BLaER1 treated with 17β-estradiol and CSF1 and Interleukin-3, amounts not matched to agents 10 nM and 100 nM (cell line): ENCODE data around the gene ARHGEF40.

Experiments used
- H3K27ac ChIP-seq, 11 experiments: shearing (Covaris generic); formaldehyde crosslinking; 2 replicates each; pipeline ENCODE4 v1.8.1; 2022
- H3K27me3 ChIP-seq, 11 experiments: shearing (Covaris generic); formaldehyde crosslinking; 2 replicates each; pipeline ENCODE4 v1.8.1; 2022
- H3K36me3 ChIP-seq, 11 experiments: shearing (Covaris generic); formaldehyde crosslinking; 2 replicates each; pipeline ENCODE4 v1.8.1; 2022
- H3K4me1 ChIP-seq, 10 experiments: shearing (Covaris generic); formaldehyde crosslinking; 2 replicates each; pipeline ENCODE4 v1.8.1; 2022
- H3K4me2 ChIP-seq, 11 experiments: shearing (Covaris generic); formaldehyde crosslinking; 2 replicates each; pipeline ENCODE4 v1.8.1; 2022
- H3K4me3 ChIP-seq, 10 experiments: shearing (Covaris generic); formaldehyde crosslinking; 2 replicates each; pipeline ENCODE4 v1.8.1; 2022
- H3K9ac ChIP-seq, 11 experiments: shearing (Covaris generic); formaldehyde crosslinking; 2 replicates each; pipeline ENCODE4 v1.8.1; 2022
- H3K9me3 ChIP-seq, 11 experiments: shearing (Covaris generic); formaldehyde crosslinking; replicated peaks in 1 of 11; 2 replicates each; pipeline ENCODE4 v1.8.1; 2022
- H4K20me1 ChIP-seq, 11 experiments: shearing (Covaris generic); formaldehyde crosslinking; 2 replicates each; pipeline ENCODE4 v1.8.1; 2022
- Cebpa-rat ChIP-seq, 11 experiments: shearing (Covaris generic); IDR thresholded peaks; 2 replicates each; pipeline ENCODE4 v1.8.1; 2022

The ARHGEF40 gene

GRCh38 chr14:21100931-21101330, 30.8 kb downstream of the ARHGEF40 start, which contains the start of gene TMEM253:
Gene TMEM253 (plus strand): TSS chr14:21101066. CDS start chr14:21101344, 278 bp downstream.
- peak within 1 kb of the TSS in 5 of 11 experiments; percentile 73 to 82 (median 81); a peak in 7 of 22 replicates for H3K9ac ChIP-seq
- H3K27ac ChIP-seq, result no peak within 1 kb of the TSS
- H3K36me3 ChIP-seq, result no peaks in the 10 kb centered on the region
- H4K20me1 ChIP-seq, result peaks cover 0 to 15% (median 0%) of the 10 kb centered on the region in 11 experiments; a peak in 4 of 22 replicates
- peak within 1 kb of the TSS; percentile 85 to 98 (median 89) for H3K4me2 ChIP-seq
- H3K9me3 ChIP-seq, result no peaks in the 10 kb centered on the region
- no peak for TF ChIP-seq Cebpa-rat (IDR thresholded peaks at IDR 0.05)
- no peaks in the 10 kb centered on the region for H3K27me3 ChIP-seq
- peaks cover 60 to 76% (median 67%) of the 10 kb centered on the region in 10 experiments for H3K4me1 ChIP-seq
- peak within 1 kb of the TSS in 2 of 10 experiments; percentile 70 to 75; a peak in 1 of 20 replicates for H3K4me3 ChIP-seq

GRCh38 chr14:21101802-21102413, 31.8 kb downstream of the ARHGEF40 start:
- TF ChIP-seq Cebpa-rat (IDR thresholded peaks at IDR 0.05), result no peak
- H3K9ac ChIP-seq, result no peak overlapping the region
- H3K9me3 ChIP-seq, result no peaks in the 10 kb centered on the region
- peaks cover 0 to 7% (median 0%) of the 10 kb centered on the region in 11 experiments; a peak in 3 of 22 replicates for H4K20me1 ChIP-seq
- H3K27me3 ChIP-seq, result no peaks in the 10 kb centered on the region
- peaks cover 50 to 75% (median 66%) of the 10 kb centered on the region in 10 experiments for H3K4me1 ChIP-seq
- H3K36me3 ChIP-seq, result no peaks in the 10 kb centered on the region
- no peak overlapping the region for H3K27ac ChIP-seq
- peak overlapping the region; percentile 78 to 97 (median 89); a peak in 14 of 22 replicates for H3K4me2 ChIP-seq
- H3K4me3 ChIP-seq, result no peak overlapping the region

- peak overlapping the region; percentile 94 to 99 (median 98); a peak in 19 of 22 replicates for H3K9ac ChIP-seq
- peak overlapping the region in 7 of 11 experiments; percentile 95 to 100 (median 98); a peak in 9 of 22 replicates for H3K27ac ChIP-seq
- H3K27me3 ChIP-seq, result no peaks in the 10 kb centered on the region
- H4K20me1 ChIP-seq, result no peaks in the 10 kb centered on the region
- H3K4me2 ChIP-seq, result peak overlapping the region; percentile 78 to 97 (median 89)
- H3K4me3 ChIP-seq, result peak overlapping the region; percentile 65 to 87 (median 80)
- H3K9me3 ChIP-seq, result no peaks in the 10 kb centered on the region
- H3K36me3 ChIP-seq, result no peaks in the 10 kb centered on the region
- no peak for TF ChIP-seq Cebpa-rat (IDR thresholded peaks at IDR 0.05)
- peaks cover 44 to 69% (median 59%) of the 10 kb centered on the region in 10 experiments for H3K4me1 ChIP-seq
Observed at GRCh38 chr14:21102521-21103410, 32.7 kb downstream of the ARHGEF40 start.

- Histone ChIP-seq H3K27ac (peak overlapping the region; percentile 95 to 100 (median 98)), H3K36me3 (no peaks in the 10 kb centered on the region), H3K4me3 (peak overlapping the region; percentile 65 to 87 (median 80)), H3K4me1 (peaks cover 44 to 69% (median 59%) of the 10 kb centered on the region in 10 experiments), H3K9me3 (no peaks in the 10 kb centered on the region), H3K4me2 (peak overlapping the region; percentile 78 to 97 (median 89)), H3K9ac (peak overlapping the region; percentile 94 to 99 (median 98)), H3K27me3 (no peaks in the 10 kb centered on the region), H4K20me1 (no peaks in the 10 kb centered on the region)
- TF ChIP-seq Cebpa-rat (IDR thresholded peaks at IDR 0.05), result no peak
Observed at GRCh38 chr14:21103411-21103709, 33.3 kb downstream of the ARHGEF40 start.

- no peak for TF ChIP-seq Cebpa-rat (IDR thresholded peaks at IDR 0.05)
- Histone ChIP-seq H3K9me3 (no peaks in the 10 kb centered on the region), H3K36me3 (no peaks in the 10 kb centered on the region), H3K27ac (peak overlapping the region; percentile 95 to 100 (median 98)), H3K4me3 (peak overlapping the region; percentile 65 to 87 (median 80)), H3K4me2 (peak overlapping the region; percentile 78 to 97 (median 89)), H3K4me1 (peaks cover 43 to 67% (median 57%) of the 10 kb centered on the region in 10 experiments), H3K27me3 (no peaks in the 10 kb centered on the region), H4K20me1 (no peaks in the 10 kb centered on the region), H3K9ac (peak overlapping the region; percentile 94 to 99 (median 98))
Observed at GRCh38 chr14:21103710-21104447, 33.8 kb downstream of the ARHGEF40 start.

- peaks cover 36 to 60% (median 51%) of the 10 kb centered on the region in 10 experiments for H3K4me1 ChIP-seq
Observed at GRCh38 chr14:21104448-21105060, 34.5 kb downstream of the ARHGEF40 start.

GRCh38 chr14:21105095-21105494, 35.0 kb downstream of the ARHGEF40 start:
- Histone ChIP-seq H3K9me3 (no peaks in the 10 kb centered on the region), H3K27me3 (no peaks in the 10 kb centered on the region), H3K4me3 (peak overlapping the region in 5 of 10 experiments; percentile 77 to 87 (median 80); a peak in 7 of 20 replicates), H3K4me1 (peaks cover 31 to 54% (median 46%) of the 10 kb centered on the region in 10 experiments), H3K27ac (peak overlapping the region in 8 of 11 experiments; percentile 95 to 100 (median 98); a peak in 10 of 22 replicates), H3K9ac (peak overlapping the region in 10 of 11 experiments; percentile 94 to 99 (median 98); a peak in 20 of 22 replicates), H3K4me2 (peak overlapping the region; percentile 78 to 97 (median 89)), H3K36me3 (no peaks in the 10 kb centered on the region), H4K20me1 (no peaks in the 10 kb centered on the region)
- TF ChIP-seq Cebpa-rat (IDR thresholded peaks at IDR 0.05), result no peak

More at GRCh38 chr14:21104448-21105060, 34.5 kb downstream of the ARHGEF40 start:
- H4K20me1 ChIP-seq, result no peaks in the 10 kb centered on the region
- no peak for TF ChIP-seq Cebpa-rat (IDR thresholded peaks at IDR 0.05)
- H3K4me3 ChIP-seq, result peak overlapping the region; percentile 65 to 87 (median 80)
- H3K4me2 ChIP-seq, result peak overlapping the region; percentile 78 to 97 (median 89)
- no peaks in the 10 kb centered on the region for H3K27me3 ChIP-seq
- H3K27ac ChIP-seq, result peak overlapping the region; percentile 95 to 100 (median 98)
- peak overlapping the region; percentile 94 to 99 (median 98) for H3K9ac ChIP-seq
- H3K36me3 ChIP-seq, result no peaks in the 10 kb centered on the region
- H3K9me3 ChIP-seq, result no peaks in the 10 kb centered on the region

- Histone ChIP-seq H3K9me3 (no peaks in the 10 kb centered on the region), H3K27me3 (no peaks in the 10 kb centered on the region), H3K4me1 (peaks cover 22 to 44% (median 37%) of the 10 kb centered on the region in 10 experiments), H4K20me1 (no peaks in the 10 kb centered on the region), H3K9ac (peak overlapping the region in 2 of 11 experiments; percentile 10 to 12; a peak in 2 of 22 replicates), H3K36me3 (no peaks in the 10 kb centered on the region), H3K27ac (no peak overlapping the region; a peak in 1 of 22 replicates), H3K4me3 (no peak overlapping the region), H3K4me2 (peak overlapping the region in 10 of 11 experiments; percentile 3 to 52 (median 31); a peak in 14 of 22 replicates)
- TF ChIP-seq Cebpa-rat (IDR thresholded peaks at IDR 0.05), result no peak
Observed at GRCh38 chr14:21106176-21106497, 36.0 kb downstream of the ARHGEF40 start.
